SK-N-SH treated with all-trans-retinoic acid at 6 μM for 48 hours (cell line): ENCODE results near the gene CAPN13.

Experiments used
- ATAC-seq: fragments of 200-7000 bp; cut with Tn5 transposase; 3 replicates; pipeline ENCODE4 v1.9.1; 2020; ENCODE audit warnings: mild to moderate bottlenecking, moderate library complexity
- ARNTL ChIP-seq: fragments of 450-650 bp; formaldehyde crosslinking; IDR thresholded peaks from 2 replicates; pipeline ENCODE4 v1.5.0; 2020; ENCODE audit warnings: low read depth, mild to moderate bottlenecking, moderate library complexity, borderline replicate concordance
- BACH2 ChIP-seq: fragments of 250-450 bp; sonication (Bioruptor Pico); IDR thresholded peaks from 2 replicates; pipeline ENCODE4 v1.9.0; 2021; ENCODE audit warnings: mild to moderate bottlenecking, borderline replicate concordance
- CSDC2 ChIP-seq: fragments of 250-450 bp; sonication (Bioruptor Pico); IDR thresholded peaks from 2 replicates; pipeline ENCODE4 v1.5.0; 2020; ENCODE audit warnings: mild to moderate bottlenecking, moderate library complexity
- ESRRG ChIP-seq: fragments of 250-450 bp; sonication (Bioruptor Pico); IDR thresholded peaks from 2 replicates; pipeline ENCODE4 v1.6.1; 2021; ENCODE audit warnings: mild to moderate bottlenecking
- GLIS3 ChIP-seq: fragments of 250-450 bp; sonication (Bioruptor Pico); IDR thresholded peaks from 2 replicates; pipeline ENCODE4 v1.5.0; 2020; ENCODE audit warnings: mild to moderate bottlenecking, moderate library complexity
- ISL1 ChIP-seq: fragments of 250-450 bp; sonication (Bioruptor Pico); IDR thresholded peaks from 2 replicates; pipeline ENCODE4 v2.1.2; 2022; ENCODE audit warnings: mild to moderate bottlenecking, moderate library complexity
- OSR1 ChIP-seq: fragments of 250-450 bp; sonication (Bioruptor Pico); IDR thresholded peaks from 2 replicates; pipeline ENCODE4 v1.8.0; 2022; ENCODE audit warnings: moderate library complexity, mild to moderate bottlenecking, inconsistent platforms
- PPARA ChIP-seq: fragments of 250-450 bp; sonication (Bioruptor Pico); IDR thresholded peaks from 2 replicates; pipeline ENCODE4 v1.5.0; 2020; ENCODE audit warnings: mild to moderate bottlenecking, borderline replicate concordance
- SNAI2 ChIP-seq: fragments of 250-450 bp; sonication (Bioruptor Pico); IDR thresholded peaks from 2 replicates; pipeline ENCODE4 v1.5.0; 2020; ENCODE audit warnings: mild to moderate bottlenecking, moderate library complexity
- TCF4 ChIP-seq: fragments of 250-450 bp; sonication (Bioruptor Pico); IDR thresholded peaks from 2 replicates; pipeline ENCODE4 v1.8.0; 2021; ENCODE audit warnings: mild to moderate bottlenecking, moderate library complexity, borderline replicate concordance
- TOX ChIP-seq: fragments of 250-450 bp; sonication (Bioruptor Pico); IDR thresholded peaks from 2 replicates; pipeline ENCODE4 v1.8.0; 2021; ENCODE audit warnings: mild to moderate bottlenecking, moderate library complexity, borderline replicate concordance
- ZC3H10 ChIP-seq: fragments of 250-450 bp; sonication (Bioruptor Pico); IDR thresholded peaks from 2 replicates; pipeline ENCODE4 v1.5.1; 2021; ENCODE audit warnings: mild to moderate bottlenecking, moderate library complexity
- ZFP3 ChIP-seq: fragments of 250-450 bp; sonication (Bioruptor Pico); IDR thresholded peaks from 2 replicates; pipeline ENCODE4 v1.5.0; 2020; ENCODE audit warnings: mild to moderate bottlenecking, moderate library complexity
- ZNF565 ChIP-seq: fragments of 450-650 bp; formaldehyde crosslinking; conservative IDR thresholded peaks from 2 replicates; pipeline ENCODE4 v1.5.0; 2020; ENCODE audit warnings: low read depth, mild to moderate bottlenecking, moderate library complexity
- ZNF70 ChIP-seq: fragments of 450-650 bp; formaldehyde crosslinking; IDR thresholded peaks from 2 replicates; pipeline ENCODE4 v1.5.0; 2020; ENCODE audit warnings: mild to moderate bottlenecking, moderate library complexity
- TF ChIP-seq, protein P1 (sequence below): fragments of 250-450 bp; sonication (Bioruptor Pico); IDR thresholded peaks from 2 replicates; pipeline ENCODE4 v1.8.0; 2020; ENCODE audit warnings: mild to moderate bottlenecking, moderate library complexity, borderline replicate concordance
- TF ChIP-seq, protein P2 (sequence below): fragments of 250-450 bp; sonication (Bioruptor Pico); IDR thresholded peaks from 2 replicates; pipeline ENCODE4 v1.5.0; 2020; ENCODE audit warnings: mild to moderate bottlenecking, moderate library complexity
- TF ChIP-seq, protein P3 (sequence below): fragments of 250-450 bp; sonication (Bioruptor Pico); IDR thresholded peaks from 2 replicates; pipeline ENCODE4 v1.5.1; 2020; ENCODE audit warnings: low read depth, mild to moderate bottlenecking, moderate library complexity
- TF ChIP-seq, protein P4 (sequence below): fragments of 250-450 bp; sonication (Bioruptor Pico); IDR thresholded peaks from 2 replicates; pipeline ENCODE4 v1.5.1; 2021; ENCODE audit warnings: mild to moderate bottlenecking, moderate library complexity
- TF ChIP-seq, protein P5 (sequence below): fragments of 250-450 bp; sonication (Bioruptor Pico); IDR thresholded peaks from 2 replicates; pipeline ENCODE4 v1.8.0; 2021; ENCODE audit warnings: low read depth, mild to moderate bottlenecking, moderate library complexity, borderline replicate concordance

The CAPN13 gene

DNA sequence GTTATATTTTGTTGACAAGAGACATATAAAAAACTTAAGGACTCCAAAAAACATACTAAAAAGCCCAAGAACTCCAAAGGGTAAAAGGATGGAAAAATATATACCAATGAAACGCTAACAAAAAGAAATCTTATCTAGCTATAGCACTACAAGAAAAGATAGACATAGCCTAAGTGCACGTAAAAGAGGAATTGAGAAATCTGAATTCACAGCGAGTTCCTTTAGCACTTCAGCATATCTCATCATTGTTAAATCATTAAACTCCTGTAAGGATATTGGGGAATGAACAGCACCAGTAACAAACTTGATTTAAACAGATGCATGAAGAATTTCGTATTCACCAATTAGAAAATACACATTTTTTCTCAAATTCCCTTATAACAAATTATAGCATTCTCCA is 134.1 kb downstream of the CAPN13 start:
- TF ChIP-seq, protein P1, sequence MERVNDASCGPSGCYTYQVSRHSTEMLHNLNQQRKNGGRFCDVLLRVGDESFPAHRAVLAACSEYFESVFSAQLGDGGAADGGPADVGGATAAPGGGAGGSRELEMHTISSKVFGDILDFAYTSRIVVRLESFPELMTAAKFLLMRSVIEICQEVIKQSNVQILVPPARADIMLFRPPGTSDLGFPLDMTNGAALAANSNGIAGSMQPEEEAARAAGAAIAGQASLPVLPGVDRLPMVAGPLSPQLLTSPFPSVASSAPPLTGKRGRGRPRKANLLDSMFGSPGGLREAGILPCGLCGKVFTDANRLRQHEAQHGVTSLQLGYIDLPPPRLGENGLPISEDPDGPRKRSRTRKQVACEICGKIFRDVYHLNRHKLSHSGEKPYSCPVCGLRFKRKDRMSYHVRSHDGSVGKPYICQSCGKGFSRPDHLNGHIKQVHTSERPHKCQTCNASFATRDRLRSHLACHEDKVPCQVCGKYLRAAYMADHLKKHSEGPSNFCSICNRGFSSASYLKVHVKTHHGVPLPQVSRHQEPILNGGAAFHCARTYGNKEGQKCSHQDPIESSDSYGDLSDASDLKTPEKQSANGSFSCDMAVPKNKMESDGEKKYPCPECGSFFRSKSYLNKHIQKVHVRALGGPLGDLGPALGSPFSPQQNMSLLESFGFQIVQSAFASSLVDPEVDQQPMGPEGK (CRISPR knock-in tag) = no peak
- TF ChIP-seq ISL1 (CRISPR knock-in tag) = no peak
- no peak for TF ChIP-seq TCF4
- no peak for TF ChIP-seq ESRRG (CRISPR knock-in tag)
- no peak for TF ChIP-seq ZC3H10
- no peak for TF ChIP-seq ZNF70 (CRISPR knock-in tag)
- no peak for TF ChIP-seq GLIS3 (CRISPR knock-in tag)
- TF ChIP-seq OSR1 (CRISPR knock-in tag) = no peak
- TF ChIP-seq PPARA (CRISPR knock-in tag) = no peak
- TF ChIP-seq, protein P2, sequence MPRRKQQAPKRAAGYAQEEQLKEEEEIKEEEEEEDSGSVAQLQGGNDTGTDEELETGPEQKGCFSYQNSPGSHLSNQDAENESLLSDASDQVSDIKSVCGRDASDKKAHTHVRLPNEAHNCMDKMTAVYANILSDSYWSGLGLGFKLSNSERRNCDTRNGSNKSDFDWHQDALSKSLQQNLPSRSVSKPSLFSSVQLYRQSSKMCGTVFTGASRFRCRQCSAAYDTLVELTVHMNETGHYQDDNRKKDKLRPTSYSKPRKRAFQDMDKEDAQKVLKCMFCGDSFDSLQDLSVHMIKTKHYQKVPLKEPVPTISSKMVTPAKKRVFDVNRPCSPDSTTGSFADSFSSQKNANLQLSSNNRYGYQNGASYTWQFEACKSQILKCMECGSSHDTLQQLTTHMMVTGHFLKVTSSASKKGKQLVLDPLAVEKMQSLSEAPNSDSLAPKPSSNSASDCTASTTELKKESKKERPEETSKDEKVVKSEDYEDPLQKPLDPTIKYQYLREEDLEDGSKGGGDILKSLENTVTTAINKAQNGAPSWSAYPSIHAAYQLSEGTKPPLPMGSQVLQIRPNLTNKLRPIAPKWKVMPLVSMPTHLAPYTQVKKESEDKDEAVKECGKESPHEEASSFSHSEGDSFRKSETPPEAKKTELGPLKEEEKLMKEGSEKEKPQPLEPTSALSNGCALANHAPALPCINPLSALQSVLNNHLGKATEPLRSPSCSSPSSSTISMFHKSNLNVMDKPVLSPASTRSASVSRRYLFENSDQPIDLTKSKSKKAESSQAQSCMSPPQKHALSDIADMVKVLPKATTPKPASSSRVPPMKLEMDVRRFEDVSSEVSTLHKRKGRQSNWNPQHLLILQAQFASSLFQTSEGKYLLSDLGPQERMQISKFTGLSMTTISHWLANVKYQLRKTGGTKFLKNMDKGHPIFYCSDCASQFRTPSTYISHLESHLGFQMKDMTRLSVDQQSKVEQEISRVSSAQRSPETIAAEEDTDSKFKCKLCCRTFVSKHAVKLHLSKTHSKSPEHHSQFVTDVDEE (CRISPR knock-in tag) = no peak
- TF ChIP-seq ZFP3 (CRISPR knock-in tag) = no peak
- no peak for TF ChIP-seq BACH2 (CRISPR knock-in tag)
- no peak for TF ChIP-seq CSDC2 (CRISPR knock-in tag)
- no peak for TF ChIP-seq SNAI2
- TF ChIP-seq, protein P3, sequence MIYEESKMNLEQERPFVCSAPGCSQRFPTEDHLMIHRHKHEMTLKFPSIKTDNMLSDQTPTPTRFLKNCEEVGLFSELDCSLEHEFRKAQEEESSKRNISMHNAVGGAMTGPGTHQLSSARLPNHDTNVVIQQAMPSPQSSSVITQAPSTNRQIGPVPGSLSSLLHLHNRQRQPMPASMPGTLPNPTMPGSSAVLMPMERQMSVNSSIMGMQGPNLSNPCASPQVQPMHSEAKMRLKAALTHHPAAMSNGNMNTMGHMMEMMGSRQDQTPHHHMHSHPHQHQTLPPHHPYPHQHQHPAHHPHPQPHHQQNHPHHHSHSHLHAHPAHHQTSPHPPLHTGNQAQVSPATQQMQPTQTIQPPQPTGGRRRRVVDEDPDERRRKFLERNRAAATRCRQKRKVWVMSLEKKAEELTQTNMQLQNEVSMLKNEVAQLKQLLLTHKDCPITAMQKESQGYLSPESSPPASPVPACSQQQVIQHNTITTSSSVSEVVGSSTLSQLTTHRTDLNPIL (CRISPR knock-in tag) = no peak
- no peak for TF ChIP-seq TOX (CRISPR knock-in tag)
- TF ChIP-seq, protein P4, sequence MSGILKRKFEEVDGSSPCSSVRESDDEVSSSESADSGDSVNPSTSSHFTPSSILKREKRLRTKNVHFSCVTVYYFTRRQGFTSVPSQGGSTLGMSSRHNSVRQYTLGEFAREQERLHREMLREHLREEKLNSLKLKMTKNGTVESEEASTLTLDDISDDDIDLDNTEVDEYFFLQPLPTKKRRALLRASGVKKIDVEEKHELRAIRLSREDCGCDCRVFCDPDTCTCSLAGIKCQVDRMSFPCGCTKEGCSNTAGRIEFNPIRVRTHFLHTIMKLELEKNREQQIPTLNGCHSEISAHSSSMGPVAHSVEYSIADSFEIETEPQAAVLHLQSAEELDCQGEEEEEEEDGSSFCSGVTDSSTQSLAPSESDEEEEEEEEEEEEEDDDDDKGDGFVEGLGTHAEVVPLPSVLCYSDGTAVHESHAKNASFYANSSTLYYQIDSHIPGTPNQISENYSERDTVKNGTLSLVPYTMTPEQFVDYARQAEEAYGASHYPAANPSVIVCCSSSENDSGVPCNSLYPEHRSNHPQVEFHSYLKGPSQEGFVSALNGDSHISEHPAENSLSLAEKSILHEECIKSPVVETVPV (CRISPR knock-in tag) = no peak
- TF ChIP-seq, protein P5, sequence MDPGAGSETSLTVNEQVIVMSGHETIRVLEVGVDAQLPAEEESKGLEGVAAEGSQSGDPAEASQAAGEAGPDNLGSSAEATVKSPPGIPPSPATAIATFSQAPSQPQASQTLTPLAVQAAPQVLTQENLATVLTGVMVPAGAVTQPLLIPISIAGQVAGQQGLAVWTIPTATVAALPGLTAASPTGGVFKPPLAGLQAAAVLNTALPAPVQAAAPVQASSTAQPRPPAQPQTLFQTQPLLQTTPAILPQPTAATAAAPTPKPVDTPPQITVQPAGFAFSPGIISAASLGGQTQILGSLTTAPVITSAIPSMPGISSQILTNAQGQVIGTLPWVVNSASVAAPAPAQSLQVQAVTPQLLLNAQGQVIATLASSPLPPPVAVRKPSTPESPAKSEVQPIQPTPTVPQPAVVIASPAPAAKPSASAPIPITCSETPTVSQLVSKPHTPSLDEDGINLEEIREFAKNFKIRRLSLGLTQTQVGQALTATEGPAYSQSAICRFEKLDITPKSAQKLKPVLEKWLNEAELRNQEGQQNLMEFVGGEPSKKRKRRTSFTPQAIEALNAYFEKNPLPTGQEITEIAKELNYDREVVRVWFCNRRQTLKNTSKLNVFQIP = no peak
- TF ChIP-seq ZNF565 (CRISPR knock-in tag) = no peak
- no peak for TF ChIP-seq ARNTL (CRISPR knock-in tag)
- no peak for ATAC-seq
